CD4-positive, alpha-beta T cell (primary cell): ENCODE data around the gene RGP1. TPM values are rescaled to one million over a fixed set of nuclear protein-coding genes. Genes with fewer than 3 reads are reported as not detected.

Experiments used
- ATAC-seq: fragments of 200-7000 bp; cut with Tn5 transposase; one replicate; pipeline ENCODE4 v1.10.0; 2022; ENCODE audit warnings: mild to moderate bottlenecking; ENCODE audit not compliant: poor library complexity
- CTCF ChIA-PET: fragments of 350-600 bp; sonication (Branson Sonifier 250); formaldehyde crosslinking; loops from one replicate; lab custom pipeline; 2021; ENCODE audit warnings: antibody characterized with exemption, inconsistent platforms; lab: Charles Lee
- POLR2A ChIA-PET: fragments of 350-600 bp; sonication (Branson Sonifier 250); formaldehyde crosslinking; loops from one replicate; lab custom pipeline; 2021; ENCODE audit warnings: antibody characterized with exemption, inconsistent platforms; lab: Charles Lee
- DNase-seq, 14 experiments: peaks; one replicate each; pipeline ENCODE4 v3.0.0-alpha.2; 2013 to 2020; ENCODE audit warnings: mixed read lengths in 2 of 14
- H3K27ac ChIP-seq, 2 donors: one replicate each; pipeline versions ENCODE4 v1.5.1 to v1.7.0; 2013; ENCODE audit warnings: low read length in 2 of 2, low read depth in 1 of 2, mild to moderate bottlenecking in 1 of 2
- H3K27me3 ChIP-seq, 2 experiments: 1 replicate in 1 of 2; 2 replicates in 1 of 2; pipeline versions ENCODE4 v1.6.1 to v1.7.0; 2013; ENCODE audit warnings: low read length in 2 of 2, control low read depth in 1 of 2, mild to moderate bottlenecking in 1 of 2, moderate library complexity in 1 of 2; ENCODE audit not compliant: insufficient read depth in 2 of 2, control insufficient read depth in 1 of 2
- H3K36me3 ChIP-seq: one replicate; pipeline ENCODE4 v1.6.1; 2013; ENCODE audit warnings: low read length, control low read depth; ENCODE audit not compliant: insufficient read depth
- H3K4me1 ChIP-seq: one replicate; pipeline ENCODE4 v1.6.1; 2013; ENCODE audit warnings: low read length, control low read depth; ENCODE audit not compliant: insufficient read depth
- H3K4me3 ChIP-seq: one replicate; pipeline ENCODE4 v1.5.1; 2013; ENCODE audit warnings: mild to moderate bottlenecking, low read length, moderate library complexity
- H3K9me3 ChIP-seq, 2 experiments: 1 replicate in 1 of 2; 2 replicates in 1 of 2; pipeline versions ENCODE4 v1.6.1 to v1.7.0; 2013; ENCODE audit warnings: low read length in 2 of 2, mild to moderate bottlenecking in 2 of 2, control low read depth in 1 of 2, moderate library complexity in 1 of 2; ENCODE audit not compliant: control insufficient read depth in 1 of 2, insufficient read depth in 1 of 2
- H3K27ac Mint-ChIP-seq: one replicate; pipeline ENCODE4 v1.8.0; 2020; ENCODE audit warnings: mixed read lengths
- H3K27me3 Mint-ChIP-seq: one replicate; pipeline ENCODE4 v1.8.0; 2021; ENCODE audit warnings: mixed read lengths
- H3K36me3 Mint-ChIP-seq: one replicate; pipeline ENCODE4 v1.8.0; 2021; ENCODE audit warnings: low read depth, mixed read lengths
- H3K4me1 Mint-ChIP-seq: one replicate; pipeline ENCODE4 v1.8.0; 2021; ENCODE audit warnings: low read depth, mixed read lengths
- H3K4me3 Mint-ChIP-seq: one replicate; pipeline ENCODE4 v1.8.0; 2020; ENCODE audit warnings: mild to moderate bottlenecking, mixed read lengths
- H3K9me3 Mint-ChIP-seq: one replicate; pipeline ENCODE4 v1.8.0; 2020; ENCODE audit warnings: mixed read lengths
- CTCF ChIP-seq: fragments of 200-600 bp; IDR thresholded peaks from one replicate; pipeline ENCODE4 v1.8.0; 2022; ENCODE audit warnings: antibody characterized with exemption, mild to moderate bottlenecking
- intact Hi-C, 2 experiments: fragments of 100-400 bp; cut with DNase I in 1 of 2; cut with micrococcal nuclease in 1 of 2; formaldehyde crosslinking; loops; one replicate each; pipeline versions ENCODE4 v1.15.1 to v1.9.0; 2023 to 2025; cut with DNase I, micrococcal nuclease
- total RNA-seq, 174 experiments: library from RNA in 2 of 174; stranded (reverse) in 2 of 174; gene quantifications; one replicate each; pipeline ENCODE4 v1.2.3 and lab custom pipeline; 2021 to 2026

The RGP1 gene
- total RNA-seq, 2 experiments from 2014 or later, result 12.6 to 13.1 TPM

GRCh38 chr9:35746583-35746982 lies 2.5 kb upstream of the RGP1 start:
- Histone ChIP-seq H3K27ac (no peak overlapping the region), H3K4me1 (peaks cover 54% of the 10 kb centered on the region), H3K4me3 (no peak overlapping the region), H3K27me3 (no peaks in the 10 kb centered on the region), H3K9me3 (no peaks in the 10 kb centered on the region), H3K36me3 (peaks cover 44% of the 10 kb centered on the region)
- H3K27me3 Mint-ChIP-seq, result no peaks in the 10 kb centered on the region
- H3K27ac Mint-ChIP-seq, result no peak overlapping the region
- no peak for DNase-seq
- no peak for ATAC-seq
- no peaks in the 10 kb centered on the region for H3K9me3 Mint-ChIP-seq
- H3K4me3 Mint-ChIP-seq, result peak overlapping the region; percentile 90
- intact Hi-C loops, result loop anchor here (5.0 to 10.0 kb wide), 3 partner anchors 66 to 1222 kb away; partner anchors contain the start of genes ENHO (in 1 of the 2) and SPAG8 (in 1 of the 2)
- ChIA-PET CTCF (interaction anchor here (0.8 to 3.0 kb wide), 4 partner anchors 10 to 79 kb away, joined by 3 to 13 read pairs (median 8); partner anchors contain the start of genes CREB3 and TLN1), POLR2A (interaction anchor here (0.9 to 4.2 kb wide), 4 partner anchors 11 to 143 kb away, joined by 3 to 73 read pairs (median 11); partner anchors contain the start of genes CCDC107, CREB3, RMRP and TLN1)
- peaks cover 62% of the 10 kb centered on the region for H3K4me1 Mint-ChIP-seq
- TF ChIP-seq CTCF, result no peak
- peaks cover 59% of the 10 kb centered on the region for H3K36me3 Mint-ChIP-seq

- intact Hi-C loops, result loop anchor here (2.0 to 10.0 kb wide), 4 partner anchors 16 to 1224 kb away; partner anchors contain the start of genes CREB3 (in 1 of the 2), ENHO (in 1 of the 2), SPAG8 (in 1 of the 2) and TLN1 (in 1 of the 2)
- peaks cover 59% of the 10 kb centered on the region for H3K36me3 Mint-ChIP-seq
- H3K4me1 Mint-ChIP-seq, result peaks cover 54% of the 10 kb centered on the region
- no peaks in the 10 kb centered on the region for H3K9me3 Mint-ChIP-seq
- peak overlapping the region; percentile 40 for H3K27ac Mint-ChIP-seq
- no peak for TF ChIP-seq CTCF
- POLR2A ChIA-PET, result interaction anchor here (0.7 to 4.2 kb wide), 16 partner anchors 9 to 145 kb away, joined by 3 to 73 read pairs (median 8); partner anchors contain the start of genes CCDC107, CREB3, RMRP and SPAG8
- peak; percentile 18 for ATAC-seq
- H3K4me3 Mint-ChIP-seq, result peak overlapping the region; percentile 90
- Histone ChIP-seq H3K9me3 (no peaks in the 10 kb centered on the region), H3K36me3 (peaks cover 46% of the 10 kb centered on the region), H3K27me3 (no peaks in the 10 kb centered on the region), H3K27ac (peak overlapping the region; percentile 60 to 65), H3K4me1 (peaks cover 48% of the 10 kb centered on the region), H3K4me3 (peak overlapping the region; percentile 98)
- no peaks in the 10 kb centered on the region for H3K27me3 Mint-ChIP-seq
- DNase-seq, result peak in 4 of 14 experiments; percentile 6 to 36 (median 30)
- CTCF ChIA-PET, result interaction anchor here (1.2 to 3.5 kb wide), 14 partner anchors 9 to 145 kb away, joined by 3 to 32 read pairs (median 6); partner anchors contain the start of genes CCDC107, CREB3, RMRP and TLN1
These were observed 737 bp upstream of the RGP1 start for GRCh38 chr9:35748242-35748857.

GRCh38 chr9:35749515-35750255 lies 598 bp downstream of the RGP1 start:
- peaks cover 54% of the 10 kb centered on the region for H3K36me3 Mint-ChIP-seq
- peak; percentile 77 for ATAC-seq
- TF ChIP-seq CTCF, result no peak
- Histone ChIP-seq H3K27ac (peak overlapping the region; percentile 65 to 85), H3K4me3 (peak overlapping the region; percentile 98), H3K36me3 (peaks cover 44% of the 10 kb centered on the region), H3K4me1 (peaks cover 48% of the 10 kb centered on the region), H3K9me3 (no peaks in the 10 kb centered on the region), H3K27me3 (no peaks in the 10 kb centered on the region)
- peak overlapping the region; percentile 88 for H3K27ac Mint-ChIP-seq
- peaks cover 51% of the 10 kb centered on the region for H3K4me1 Mint-ChIP-seq
- H3K27me3 Mint-ChIP-seq, result no peaks in the 10 kb centered on the region
- H3K9me3 Mint-ChIP-seq, result no peaks in the 10 kb centered on the region
- DNase-seq, result peak in 11 of 14 experiments; percentile 20 to 72 (median 38)
- CTCF ChIA-PET, result interaction anchor here (0.6 to 3.5 kb wide), 10 partner anchors 14 to 670 kb away, joined by 3 to 32 read pairs (median 6); partner anchors contain the start of genes CREB3, FANCG and TLN1
- H3K4me3 Mint-ChIP-seq, result peak overlapping the region; percentile 99
- intact Hi-C loops, result loop anchor here (1.0 to 10.0 kb wide), 6 partner anchors 13 to 1225 kb away; partner anchors contain the start of genes CREB3 (in 2 of the 2), TLN1 (in 2 of the 2), ENHO (in 1 of the 2) and SPAG8 (in 1 of the 2)
- POLR2A ChIA-PET, result interaction anchor here (0.6 to 4.2 kb wide), 11 partner anchors 9 to 1717 kb away, joined by 3 to 73 read pairs (median 10); partner anchors contain the start of genes ARHGEF39, CCDC107, CREB3 and RMRP
